GM18520 (cell line): ENCODE results near the gene EIF4G1.
A peak's percentile ranks its signal among the peaks of the same experiment; 100 is the strongest.

Source experiments
- ATAC-seq: cut with Tn5 transposase; IDR thresholded peaks from one replicate; pipeline ENCODE4 v1.9.1; 2021; ENCODE audit not compliant: unreplicated experiment

The EIF4G1 gene

DNA sequence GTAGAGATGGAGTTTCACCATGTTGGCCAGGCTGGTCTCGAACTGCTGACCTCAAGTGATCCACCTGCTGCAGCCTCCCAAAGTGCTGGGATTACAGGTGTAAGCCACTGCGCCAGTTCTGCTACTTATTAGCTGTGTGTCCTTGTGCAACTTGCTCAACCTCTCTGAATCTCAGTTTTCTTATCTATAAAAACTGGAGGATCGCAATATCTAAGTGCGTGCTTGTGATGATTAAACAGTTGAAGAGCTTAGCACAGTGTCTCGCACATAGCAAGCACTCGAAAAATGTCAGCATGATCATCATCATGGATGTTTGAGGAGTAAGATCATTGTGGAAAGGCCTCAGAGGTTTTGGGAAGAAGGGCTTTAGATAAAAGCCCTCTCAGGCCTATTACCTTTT lies 36.2 kb downstream of the EIF4G1 start:
- no peak for ATAC-seq

DNA sequence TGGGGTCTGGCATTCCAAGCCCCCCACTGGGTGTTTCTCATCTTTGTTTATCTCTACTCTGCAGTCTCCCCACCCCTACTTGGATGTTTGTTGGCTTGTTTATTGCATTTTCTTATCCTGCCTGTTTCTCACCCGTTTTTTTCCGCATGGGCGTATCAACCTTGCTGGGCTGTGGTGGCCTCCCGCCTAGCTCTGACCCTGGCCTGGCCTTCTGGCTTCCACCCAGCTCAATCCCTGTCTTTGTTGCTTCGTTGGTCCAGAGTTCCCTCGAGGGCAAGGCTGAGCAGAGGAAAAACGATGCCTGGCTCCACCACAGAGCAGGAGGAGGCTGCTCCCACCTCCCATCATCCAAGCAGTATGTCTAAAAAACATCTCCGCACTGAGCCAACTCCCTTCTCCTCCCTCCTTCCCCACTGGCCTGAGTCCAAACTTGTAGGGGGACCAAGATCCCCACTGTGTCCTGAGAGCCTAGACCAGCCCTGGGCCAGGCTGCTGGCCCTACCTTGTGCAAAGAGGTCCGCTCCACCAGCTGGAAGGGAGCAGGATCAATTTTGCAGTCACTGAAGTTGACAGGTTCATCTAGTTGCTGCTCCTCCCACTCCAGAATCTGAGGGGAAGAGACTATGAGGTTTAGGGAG lies 37.2 kb downstream of the EIF4G1 start:
- ATAC-seq, result no peak

DNA sequence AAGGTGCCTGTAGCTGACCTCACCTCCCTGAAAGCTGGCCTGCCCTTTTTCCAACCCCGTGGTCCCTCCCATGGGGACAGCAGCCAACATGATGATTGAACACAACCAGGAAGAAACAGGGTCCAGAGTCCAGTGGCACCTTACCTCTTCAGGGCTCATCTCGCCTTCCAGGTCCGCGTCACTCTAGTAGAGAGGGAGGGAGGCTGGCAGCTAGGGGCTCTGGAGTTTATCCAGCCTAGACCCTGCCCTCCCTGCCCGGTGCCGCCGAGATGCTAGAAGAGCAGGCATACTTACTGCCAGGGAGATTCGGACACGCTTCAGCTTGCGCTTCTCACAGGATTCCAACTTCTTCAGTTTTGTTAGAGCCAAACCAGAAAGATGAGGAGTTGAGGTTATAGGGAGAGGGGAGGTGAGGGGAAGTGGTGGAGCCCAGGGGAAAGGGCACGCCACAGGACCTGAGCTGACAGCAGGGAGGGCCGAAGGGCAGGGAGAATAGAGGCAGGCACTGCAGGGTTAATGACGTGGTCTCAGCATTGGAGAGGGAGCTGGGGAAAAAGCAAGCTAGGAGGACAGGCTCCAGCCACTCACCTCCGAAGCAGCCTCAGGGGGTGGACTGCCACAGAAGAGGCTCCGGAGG lies 37.9 kb downstream of the EIF4G1 start:
- no peak for ATAC-seq

DNA sequence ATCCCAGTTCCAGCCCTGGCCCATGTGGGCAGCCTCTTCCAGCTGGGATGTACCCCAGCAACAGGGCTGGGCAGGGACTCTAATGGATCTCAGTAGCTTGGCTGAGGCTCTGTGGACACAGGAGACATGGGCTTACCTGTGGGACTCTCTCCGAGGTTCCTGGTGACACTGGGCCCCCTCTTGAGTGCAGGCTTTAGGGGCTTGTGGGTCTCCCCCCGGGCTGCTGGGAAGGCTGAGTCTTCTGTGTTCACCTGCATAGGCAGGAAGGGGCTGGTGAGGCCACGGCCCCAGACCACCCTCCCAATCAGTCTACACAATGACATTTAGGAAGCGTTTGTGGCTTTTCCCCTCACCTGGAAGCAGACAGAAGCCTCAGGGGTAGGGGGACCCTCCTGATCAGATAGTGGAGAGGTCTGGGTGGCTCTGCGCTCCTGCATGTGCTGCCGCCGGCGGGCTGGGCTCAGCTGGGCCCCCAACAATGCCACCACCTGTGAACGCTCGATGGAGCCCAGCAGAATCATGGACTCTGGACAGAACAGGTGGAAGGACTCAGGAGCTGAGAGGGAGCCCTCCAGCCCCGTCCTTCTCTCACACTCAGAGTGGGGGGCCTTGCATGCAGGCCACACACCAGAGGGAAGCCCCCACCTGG lies 38.6 kb downstream of the EIF4G1 start:
- no peak for ATAC-seq

DNA sequence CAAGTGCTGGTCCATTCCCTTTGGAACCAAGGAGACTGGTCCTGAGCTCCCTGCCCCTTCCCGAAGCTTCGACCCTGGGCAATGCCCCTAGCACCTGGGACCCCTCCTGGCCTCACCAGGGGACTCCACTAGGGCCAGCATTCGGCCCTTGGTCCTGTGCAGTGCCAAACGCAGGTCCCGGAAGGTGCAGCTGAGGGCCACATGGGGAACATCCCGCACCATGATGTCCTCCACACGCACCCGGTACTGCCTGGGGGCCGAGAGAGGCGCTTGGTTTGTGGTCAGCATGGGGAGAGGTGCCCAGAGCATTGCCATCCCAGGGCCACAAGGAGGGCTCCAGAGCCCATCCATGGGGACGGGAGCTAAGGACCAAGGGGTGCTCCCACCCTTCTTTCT lies 39.1 kb downstream of the EIF4G1 start:
- ATAC-seq, result no peak

DNA sequence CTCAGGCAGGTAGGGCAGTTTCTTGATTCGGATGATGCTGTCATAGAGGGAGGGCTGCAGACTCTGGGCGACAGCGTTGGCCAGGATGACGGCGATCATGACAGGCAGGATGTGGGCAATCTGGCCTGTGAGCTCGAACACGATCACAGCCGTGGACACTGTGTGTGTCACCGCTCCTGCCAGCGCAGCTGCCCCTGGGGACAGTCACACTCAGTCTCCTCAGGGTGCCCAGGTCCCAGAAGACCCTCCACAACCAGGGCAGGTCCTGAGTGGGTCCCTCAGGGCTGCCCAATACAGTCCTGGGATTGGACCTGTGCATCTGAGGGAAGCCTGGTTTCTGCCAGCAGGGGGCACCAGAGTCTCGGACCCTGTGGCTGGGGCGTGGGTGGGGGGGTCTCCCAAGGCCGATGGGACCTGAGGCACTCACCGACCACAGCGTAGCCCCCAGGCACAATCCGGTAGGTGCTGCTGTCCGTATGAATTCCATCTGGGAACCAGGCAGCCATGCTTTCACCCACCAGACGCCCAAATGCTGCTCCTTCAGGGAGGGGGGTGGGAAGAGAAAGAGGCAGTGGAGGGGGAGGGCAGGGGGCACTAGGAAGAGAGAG lies 39.8 kb downstream of the EIF4G1 start:
- no peak for ATAC-seq

DNA sequence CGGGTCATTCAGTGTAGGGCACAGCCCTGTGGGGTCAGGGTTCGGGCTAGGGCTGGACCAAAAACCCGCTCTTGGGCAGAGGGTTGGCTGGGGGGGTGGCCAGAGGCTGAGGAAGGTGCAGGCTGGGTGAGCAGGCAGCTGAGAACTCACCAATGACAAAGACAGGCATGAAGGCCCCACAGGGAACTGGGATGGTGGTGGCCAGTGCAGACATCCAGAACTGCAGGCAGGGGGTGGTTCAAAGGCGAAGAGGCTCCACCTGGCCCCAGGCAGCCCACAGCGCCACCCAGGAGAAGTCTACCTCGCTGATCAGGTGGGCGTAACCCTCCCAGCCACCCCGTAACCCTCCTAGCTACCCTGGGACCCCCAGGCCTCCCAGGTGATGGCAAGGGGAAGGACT lies 40.3 kb downstream of the EIF4G1 start:
- ATAC-seq, result no peak

DNA sequence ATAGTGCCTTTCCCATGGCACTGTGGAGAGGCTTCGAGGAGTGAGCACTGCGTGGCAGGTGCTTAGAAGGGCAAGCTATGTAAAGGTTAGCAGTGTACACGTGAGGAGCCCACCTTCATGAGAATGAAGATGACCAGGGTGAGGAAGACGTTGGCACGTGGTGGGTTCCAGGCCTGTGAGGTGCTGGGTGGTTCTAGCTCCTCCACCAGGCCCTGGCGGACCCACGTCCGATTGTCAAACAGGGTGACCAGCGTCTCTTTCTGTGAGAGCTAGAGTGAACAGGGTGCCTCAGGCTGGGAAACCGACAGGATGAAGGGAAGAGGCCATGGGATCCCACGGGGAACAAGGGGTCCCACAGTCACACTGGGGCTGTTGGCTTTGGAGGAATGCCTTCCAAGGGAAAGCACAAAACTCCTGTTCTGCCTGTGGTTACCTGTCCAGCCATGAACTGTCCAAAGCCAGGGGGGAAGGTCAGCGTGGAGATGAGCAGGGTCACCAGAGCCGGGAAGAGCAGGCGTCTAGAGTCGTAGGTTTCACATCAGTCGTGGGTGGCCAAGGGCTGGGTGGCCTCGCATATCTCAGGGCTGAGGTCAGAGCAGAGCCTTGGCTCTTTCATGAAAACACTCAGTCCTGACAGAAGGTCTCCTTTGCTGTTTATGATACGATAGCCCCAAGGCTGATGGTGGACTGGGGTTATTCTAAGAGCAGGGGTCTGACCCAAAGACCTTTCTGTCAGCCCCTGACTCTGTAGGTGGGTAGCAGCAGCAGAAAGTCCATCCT lies 41.0 kb downstream of the EIF4G1 start:
- ATAC-seq, result no peak

DNA sequence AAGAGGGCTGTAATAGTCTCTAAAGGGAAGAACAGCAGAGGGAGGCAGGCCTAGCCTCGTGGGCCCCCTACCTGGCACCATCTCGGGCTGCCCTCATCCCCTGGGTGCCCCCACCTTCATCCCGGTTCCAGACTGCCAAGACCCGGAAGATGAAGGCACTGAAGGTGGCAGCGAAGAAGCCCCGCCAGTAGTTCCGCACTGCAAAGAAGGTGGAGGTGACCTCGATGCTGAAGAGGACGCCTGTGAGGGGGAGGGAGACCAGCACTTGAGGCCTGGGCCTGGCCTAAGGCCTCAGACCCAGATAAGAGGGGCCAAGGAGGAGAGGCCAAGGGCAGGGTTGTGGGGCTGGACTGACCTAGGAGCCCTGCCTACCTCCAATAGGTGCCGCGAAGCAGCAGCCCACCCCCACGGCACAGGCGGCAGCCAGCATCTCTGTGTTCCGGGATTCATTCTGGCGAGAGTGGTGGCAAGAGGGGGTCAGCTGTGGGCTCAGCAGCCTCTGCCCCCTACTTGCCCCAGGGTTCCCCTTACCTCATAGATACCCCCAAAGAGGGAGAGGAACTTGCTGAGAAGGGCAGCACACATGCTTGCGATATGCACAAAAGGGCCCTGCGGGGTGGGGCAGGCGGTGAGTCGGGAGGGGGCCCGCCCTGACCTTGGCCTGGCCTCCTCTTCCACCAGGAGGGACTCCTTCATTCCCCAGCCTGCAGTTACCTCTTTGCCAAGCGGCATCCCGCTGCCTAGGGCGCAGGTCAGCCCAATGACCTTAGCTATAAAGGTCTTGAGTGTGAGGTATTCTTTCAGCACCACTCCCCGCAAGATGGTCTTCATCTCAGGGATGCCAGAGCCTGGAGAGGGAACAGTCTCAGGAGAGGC lies 43.1 kb downstream of the EIF4G1 start:
- no peak for ATAC-seq

DNA sequence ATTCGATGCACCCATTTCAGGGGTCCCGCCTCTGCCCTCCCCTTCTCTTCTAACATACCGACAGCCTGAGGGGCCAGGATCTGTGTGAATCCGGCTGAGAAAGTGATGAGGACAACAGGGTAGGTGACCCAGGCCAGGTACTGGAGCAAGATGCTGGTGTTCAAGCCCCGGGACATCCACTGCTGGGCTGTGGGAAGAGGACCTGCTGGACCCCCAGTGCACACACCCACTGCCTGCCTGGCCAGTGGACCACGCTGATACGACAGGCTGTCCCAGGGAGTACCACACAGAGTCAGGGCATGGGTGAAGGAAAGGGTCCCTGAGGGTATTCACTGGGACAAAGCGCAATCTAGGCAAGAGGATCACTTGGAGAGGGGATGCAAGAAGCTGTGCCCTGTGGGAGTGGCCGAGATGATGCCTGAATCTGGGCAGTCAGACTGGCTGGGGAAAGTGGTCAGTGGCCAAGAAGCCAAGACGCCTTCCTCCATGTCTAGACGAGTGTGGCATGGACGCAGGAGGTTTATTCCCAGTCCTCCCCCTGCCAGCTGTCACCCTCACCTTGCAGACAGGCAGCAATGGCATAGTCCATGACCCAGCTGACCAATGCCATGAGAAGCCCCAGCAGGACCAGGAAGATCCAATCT lies 43.8 kb downstream of the EIF4G1 start:
- ATAC-seq, result no peak

DNA sequence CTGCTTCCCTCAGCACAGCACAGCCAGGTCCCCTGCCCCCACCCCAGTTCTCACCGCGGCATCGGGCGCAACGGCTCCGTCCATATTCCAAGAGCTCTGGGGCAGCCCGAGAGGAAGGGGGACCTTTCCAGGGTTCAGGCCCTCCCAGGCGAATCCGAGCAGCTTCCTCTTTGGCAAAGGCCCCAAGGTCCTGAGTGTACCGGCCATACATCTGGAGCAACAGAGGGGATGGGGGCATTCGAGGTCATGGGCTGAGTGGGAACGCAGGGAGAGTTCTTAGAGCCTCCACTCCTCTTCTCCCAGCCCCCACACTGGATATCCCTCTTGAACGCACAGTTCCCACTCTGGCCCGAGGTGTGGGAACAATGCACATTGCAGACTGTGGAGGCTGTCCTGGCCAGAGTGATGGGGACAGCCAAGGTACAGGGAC lies 44.5 kb downstream of the EIF4G1 start:
- ATAC-seq, result no peak

DNA sequence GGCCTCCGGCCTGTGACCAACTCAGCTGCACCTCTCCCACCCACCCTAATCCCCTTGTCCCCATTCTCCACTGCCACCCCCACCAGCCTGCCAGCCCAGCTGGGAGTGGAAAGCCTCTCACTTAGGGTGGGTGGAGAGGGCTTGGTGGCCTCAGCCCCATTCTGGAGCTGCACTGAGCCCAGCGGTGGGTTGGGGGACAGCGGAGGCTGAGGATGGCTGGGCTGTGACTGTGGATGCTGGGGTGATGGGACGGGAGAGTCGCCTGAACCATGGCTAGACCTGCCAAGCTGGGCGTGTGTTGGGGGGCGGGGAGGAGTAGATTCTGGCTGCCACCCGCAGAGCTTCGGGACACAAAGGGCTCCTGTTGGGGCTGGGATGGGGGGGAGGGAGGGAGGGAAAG lies 45.2 kb downstream of the EIF4G1 start:
- no peak for ATAC-seq

DNA sequence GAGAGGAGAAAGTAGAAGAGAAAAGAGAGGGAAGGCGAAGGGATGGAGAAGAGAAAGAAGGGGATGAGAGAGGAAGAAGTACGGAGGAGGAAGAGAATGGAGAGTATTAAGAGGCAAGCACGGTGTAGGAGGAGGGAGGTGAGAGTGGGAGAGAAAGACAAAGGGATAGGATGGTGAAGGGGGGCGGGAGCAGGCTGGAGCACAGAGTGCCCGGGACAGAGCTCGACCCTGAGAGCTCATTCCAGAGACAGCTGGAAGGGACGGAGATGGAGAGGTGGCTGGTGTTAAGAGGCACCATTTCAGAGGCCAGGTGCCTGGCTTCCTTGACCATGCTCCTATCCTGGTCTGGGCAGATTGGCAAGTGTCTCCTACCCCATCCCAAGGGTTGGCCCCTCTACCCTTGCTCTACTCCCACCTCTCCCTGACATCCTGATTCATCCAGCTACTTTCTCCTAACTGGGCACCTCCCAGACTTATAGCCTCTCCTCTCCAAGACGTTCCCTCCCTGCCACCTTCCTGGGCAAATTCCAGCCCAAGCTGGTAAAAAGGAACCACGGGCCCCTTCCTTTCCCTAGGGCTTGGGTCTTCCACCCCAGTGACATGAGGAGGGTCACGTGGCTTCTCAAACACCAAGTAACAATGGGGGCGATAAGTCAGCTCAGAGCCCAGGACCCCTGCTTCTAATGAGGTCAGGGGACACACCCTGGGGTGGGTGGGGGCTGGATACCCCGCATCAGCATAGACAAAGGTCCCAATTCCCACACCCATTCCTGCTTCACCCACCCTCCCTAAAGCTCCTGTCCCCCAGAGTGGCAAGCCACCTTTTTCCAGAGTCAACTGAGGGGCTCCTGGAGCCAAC lies 45.9 kb downstream of the EIF4G1 start:
- ATAC-seq, result no peak

DNA sequence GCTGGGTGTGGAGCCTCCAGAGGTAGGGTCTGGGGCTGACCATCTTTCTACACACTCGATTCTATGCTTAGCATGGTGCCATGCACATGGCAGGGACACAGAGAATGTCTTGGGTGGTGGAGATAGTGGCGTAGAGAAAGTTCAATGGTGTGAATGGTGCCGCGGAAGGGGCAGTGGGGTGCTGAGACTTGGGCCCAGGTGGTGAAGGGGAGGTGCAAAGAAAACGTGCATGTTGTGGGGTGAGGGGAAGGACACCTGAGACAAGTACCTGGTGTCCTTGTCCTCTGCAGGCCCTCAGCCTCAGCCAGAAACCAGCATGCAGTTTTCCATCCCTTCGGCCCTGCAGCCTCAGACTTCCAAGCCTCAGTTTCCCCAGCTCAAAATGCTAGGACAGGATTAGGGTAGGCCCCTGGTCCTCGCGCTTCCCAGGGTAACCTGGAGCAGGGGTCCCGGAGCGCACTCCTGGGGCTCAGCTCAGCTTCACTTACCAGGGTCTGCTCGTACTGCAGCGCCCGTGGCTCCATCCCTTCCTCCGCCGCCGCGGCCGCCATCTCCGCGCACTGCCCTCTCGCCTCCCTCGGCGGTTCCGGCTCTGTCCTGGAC lies 46.6 kb downstream of the EIF4G1 start:
- ATAC-seq, result peak; percentile 2

DNA sequence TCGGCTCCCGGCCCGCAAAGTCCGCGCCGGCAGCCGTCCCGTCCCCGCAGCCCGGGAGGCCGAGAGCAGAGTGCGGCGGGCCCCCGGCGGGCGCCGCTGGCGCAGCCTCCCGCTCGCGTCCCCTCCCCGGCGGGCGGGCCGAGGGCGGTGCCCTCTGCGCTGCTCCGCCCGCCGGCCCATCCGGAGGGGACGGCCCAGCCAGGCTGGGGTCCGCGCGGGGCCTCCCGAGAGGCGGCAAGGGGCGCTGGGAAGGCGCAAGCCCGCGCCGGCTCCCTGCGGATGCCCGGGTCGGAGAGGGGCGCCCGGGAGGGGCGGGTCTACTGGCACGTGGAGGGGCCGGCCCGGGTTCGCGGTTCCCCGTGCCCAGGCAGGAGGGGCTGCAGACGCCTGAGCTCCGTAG lies 47.1 kb downstream of the EIF4G1 start, which contains the start of the genes CLCN2 and POLR2H:
TSS of gene CLCN2 (minus strand) at position 74 of the 400 bp plus-strand sequence. CDS start 126 bp downstream, outside the sequence.
TSS of gene POLR2H (plus strand) at position 179 of the 400 bp plus-strand sequence. CDS start 1,783 bp downstream, outside the sequence.
- peak; percentile 27 for ATAC-seq

DNA sequence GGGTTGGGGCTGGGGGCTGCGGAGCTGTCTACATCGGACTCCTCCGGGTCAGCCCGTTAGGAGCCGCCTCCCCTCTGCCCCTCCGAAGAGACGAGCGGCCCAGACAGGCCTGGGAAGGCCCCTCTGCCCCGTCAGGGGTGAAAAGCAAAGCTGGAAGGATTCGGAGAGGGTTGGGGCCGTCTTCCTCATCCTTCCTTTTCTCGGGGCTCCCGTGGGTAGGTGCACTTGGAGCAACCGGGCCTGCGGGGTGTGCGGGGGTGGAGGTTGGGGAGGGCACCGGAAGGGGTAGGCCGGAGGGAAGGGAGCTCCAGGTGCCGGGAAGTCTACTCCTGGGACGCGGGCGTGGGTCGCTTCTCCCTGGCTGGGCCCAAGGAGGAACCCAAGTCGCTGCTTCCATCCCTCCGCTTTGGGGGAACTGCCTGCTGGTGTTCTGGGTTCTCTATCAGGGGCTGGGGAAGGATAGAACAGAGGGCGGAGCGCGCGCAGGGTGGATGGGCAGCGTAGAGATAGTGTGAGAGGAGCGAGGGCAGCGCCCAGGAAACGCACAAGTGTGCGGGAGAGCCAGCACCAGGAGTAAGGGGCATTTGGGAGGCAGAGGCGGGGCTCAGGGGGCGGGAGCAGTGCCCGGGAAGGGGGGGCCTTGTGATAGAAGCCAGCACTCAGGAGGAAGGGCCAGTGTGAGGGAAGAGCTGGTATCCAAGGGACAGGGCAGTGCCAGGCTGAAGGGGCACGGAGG lies 47.7 kb downstream of the EIF4G1 start:
- no peak for ATAC-seq
